Measurements from ENCODE around the gene MUC2.

MUC2 gene

GRCh38 chr11:1085440-1086170, 10.9 kb downstream of the MUC2 start:
- TF ChIP-seq MYC (IDR thresholded peaks at IDR 0.05; ENCODE audit: low read depth, low read length) = no peak
- no peak for DNase-seq (ENCODE audit: low read depth)
- H3K4me3 ChIP-seq (ENCODE audit: low read depth, low read length) = no peak overlapping the region

DNA sequence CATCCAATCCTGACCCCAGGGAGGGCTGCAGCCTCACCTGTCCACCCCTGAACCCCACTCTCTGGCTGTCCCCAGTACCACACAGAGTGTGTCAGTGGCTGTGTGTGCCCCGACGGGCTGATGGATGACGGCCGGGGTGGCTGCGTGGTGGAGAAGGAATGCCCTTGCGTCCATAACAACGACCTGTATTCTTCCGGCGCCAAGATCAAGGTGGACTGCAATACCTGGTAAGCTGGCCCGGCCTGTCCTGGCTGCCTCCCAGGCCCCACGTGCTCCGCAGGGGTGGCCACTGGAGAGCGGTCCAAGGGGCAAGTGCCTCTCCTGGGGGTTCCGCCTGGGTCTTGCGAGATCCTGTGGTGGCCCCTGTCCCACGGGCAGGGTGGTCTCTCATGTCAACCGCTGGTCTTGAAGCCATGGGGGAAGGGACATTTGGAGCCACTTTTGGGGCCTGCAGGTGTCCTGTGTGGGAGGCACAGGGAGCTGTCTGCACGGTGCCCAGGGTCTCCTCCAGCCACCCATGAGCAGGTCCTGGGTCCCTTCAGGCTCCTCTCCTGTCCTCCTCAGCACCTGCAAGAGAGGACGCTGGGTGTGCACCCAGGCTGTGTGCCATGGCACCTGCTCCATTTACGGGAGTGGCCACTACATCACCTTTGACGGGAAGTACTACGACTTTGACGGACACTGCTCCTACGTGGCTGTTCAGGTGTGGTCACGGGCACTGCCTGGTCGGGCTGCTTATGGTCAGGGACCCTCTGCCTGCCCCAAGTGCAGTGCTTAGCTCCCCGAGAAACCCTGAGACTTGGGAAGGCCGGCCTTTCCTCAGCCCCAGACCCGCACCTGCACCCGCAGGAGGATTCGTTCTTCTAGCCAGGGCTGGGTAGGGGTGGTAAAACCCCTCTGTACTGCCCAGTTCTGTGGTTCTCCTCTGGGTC, 11.8 kb downstream of the MUC2 start:
- no peak overlapping the region for H3K4me3 ChIP-seq (ENCODE audit: low read depth, low read length)
- DNase-seq (ENCODE audit: low read depth) = no peak
- TF ChIP-seq, protein P1, sequence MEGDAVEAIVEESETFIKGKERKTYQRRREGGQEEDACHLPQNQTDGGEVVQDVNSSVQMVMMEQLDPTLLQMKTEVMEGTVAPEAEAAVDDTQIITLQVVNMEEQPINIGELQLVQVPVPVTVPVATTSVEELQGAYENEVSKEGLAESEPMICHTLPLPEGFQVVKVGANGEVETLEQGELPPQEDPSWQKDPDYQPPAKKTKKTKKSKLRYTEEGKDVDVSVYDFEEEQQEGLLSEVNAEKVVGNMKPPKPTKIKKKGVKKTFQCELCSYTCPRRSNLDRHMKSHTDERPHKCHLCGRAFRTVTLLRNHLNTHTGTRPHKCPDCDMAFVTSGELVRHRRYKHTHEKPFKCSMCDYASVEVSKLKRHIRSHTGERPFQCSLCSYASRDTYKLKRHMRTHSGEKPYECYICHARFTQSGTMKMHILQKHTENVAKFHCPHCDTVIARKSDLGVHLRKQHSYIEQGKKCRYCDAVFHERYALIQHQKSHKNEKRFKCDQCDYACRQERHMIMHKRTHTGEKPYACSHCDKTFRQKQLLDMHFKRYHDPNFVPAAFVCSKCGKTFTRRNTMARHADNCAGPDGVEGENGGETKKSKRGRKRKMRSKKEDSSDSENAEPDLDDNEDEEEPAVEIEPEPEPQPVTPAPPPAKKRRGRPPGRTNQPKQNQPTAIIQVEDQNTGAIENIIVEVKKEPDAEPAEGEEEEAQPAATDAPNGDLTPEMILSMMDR (IDR thresholded peaks at IDR 0.05; ENCODE audit: low read depth, low read length) = no peak
- TF ChIP-seq POLR2A (IDR thresholded peaks at IDR 0.05; ENCODE audit: extremely low read depth, insufficient read length) = no peak
- TF ChIP-seq MAX (IDR thresholded peaks at IDR 0.05; ENCODE audit: low read depth, low read length) = no peak

DNA sequence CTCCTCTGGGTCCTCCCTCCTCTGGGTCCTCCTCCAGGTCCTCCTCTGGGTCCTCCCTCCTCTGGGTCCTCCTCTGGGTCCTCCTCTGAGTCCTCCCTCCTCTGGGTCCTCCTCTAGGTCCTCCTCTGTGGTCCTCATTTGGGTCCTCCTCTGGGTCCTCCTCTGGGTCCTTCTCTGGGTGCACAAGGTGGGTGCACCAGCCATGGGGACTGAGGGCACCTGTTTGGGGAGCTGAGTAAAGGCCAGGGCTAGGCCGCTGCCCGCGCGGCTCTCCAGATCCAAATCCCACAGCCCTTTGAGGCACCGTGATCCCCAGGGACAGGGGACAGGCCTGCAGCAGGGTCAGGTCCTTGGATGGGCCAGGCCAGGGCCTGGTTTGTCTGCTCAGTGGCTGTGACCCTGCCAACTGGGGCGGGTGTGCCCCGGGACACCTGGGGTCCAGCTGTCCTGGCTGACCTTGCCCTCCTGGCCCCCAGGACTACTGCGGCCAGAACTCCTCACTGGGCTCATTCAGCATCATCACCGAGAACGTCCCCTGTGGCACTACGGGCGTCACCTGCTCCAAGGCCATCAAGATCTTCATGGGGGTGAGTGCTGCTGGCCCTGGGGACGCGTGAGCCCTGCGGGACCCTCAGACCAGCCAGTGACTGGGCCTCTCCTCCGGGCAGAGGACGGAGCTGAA, 12.7 kb downstream of the MUC2 start:
- TF ChIP-seq POLR2A (IDR thresholded peaks at IDR 0.05; ENCODE audit: extremely low read depth, insufficient read length) (no peak), MAX (IDR thresholded peaks at IDR 0.05; ENCODE audit: low read depth, low read length) (no peak), MYC (IDR thresholded peaks at IDR 0.05; ENCODE audit: low read depth, low read length) (no peak)
- TF ChIP-seq, protein P1 (IDR thresholded peaks at IDR 0.05; ENCODE audit: low read depth, low read length) = no peak
- no peak for DNase-seq (ENCODE audit: low read depth)
- no peak overlapping the region for H3K4me3 ChIP-seq (ENCODE audit: low read depth, low read length)

GRCh38 chr11:1087961-1088926, 13.6 kb downstream of the MUC2 start:
- TF ChIP-seq, protein P1 (IDR thresholded peaks at IDR 0.05; ENCODE audit: low read depth, low read length) = no peak
- TF ChIP-seq MYC (IDR thresholded peaks at IDR 0.05; ENCODE audit: low read depth, low read length) = no peak
- no peak for TF ChIP-seq POLR2A (IDR thresholded peaks at IDR 0.05; ENCODE audit: extremely low read depth, insufficient read length)
- TF ChIP-seq MAX (IDR thresholded peaks at IDR 0.05; ENCODE audit: low read depth, low read length) = no peak
- DNase-seq (ENCODE audit: low read depth) = no peak
- no peak overlapping the region for H3K4me3 ChIP-seq (ENCODE audit: low read depth, low read length)

- no peak for DNase-seq (ENCODE audit: low read depth)
- H3K4me3 ChIP-seq (ENCODE audit: low read depth, low read length) = no peak overlapping the region
- TF ChIP-seq MYC (IDR thresholded peaks at IDR 0.05; ENCODE audit: low read depth, low read length) (no peak), POLR2A (IDR thresholded peaks at IDR 0.05; ENCODE audit: extremely low read depth, insufficient read length) (no peak), MAX (IDR thresholded peaks at IDR 0.05; ENCODE audit: low read depth, low read length) (no peak)
- TF ChIP-seq, protein P1 (IDR thresholded peaks at IDR 0.05; ENCODE audit: low read depth, low read length) = no peak
Observed at GRCh38 chr11:1088927-1089737, 14.5 kb downstream of the MUC2 start.
